ENCODE results near the gene CELSR1.

The CELSR1 gene

GRCh38 chr22:46408568-46409506 lies 128.6 kb downstream of the CELSR1 start:
- Histone ChIP-seq H3K4me1 (ENCODE audit: low read length) (no peaks in the 10 kb centered on the region), H3K27me3 (replicated peaks; ENCODE audit: insufficient read depth, low read length) (peaks cover 68% of the 10 kb centered on the region), H3K36me3 (replicated peaks; ENCODE audit: insufficient read depth, low read length) (no peaks in the 10 kb centered on the region), H3K27ac (ENCODE audit: low read length) (no peak overlapping the region), H3K79me2 (ENCODE audit: low read length) (no peaks in the 10 kb centered on the region), H3F3A (ENCODE audit: insufficient read depth, low read length) (no peaks in the 10 kb centered on the region), H3K4me3 (ENCODE audit: low read length) (no peak overlapping the region), H3K9me2 (replicated peaks; ENCODE audit: insufficient read depth, low read length) (no peaks in the 10 kb centered on the region), H4K20me1 (ENCODE audit: insufficient read depth, low read length) (no peaks in the 10 kb centered on the region), H3K9me3 (replicated peaks; ENCODE audit: insufficient read depth, low read length) (no peaks in the 10 kb centered on the region), H3K9ac (ENCODE audit: low read length) (no peak overlapping the region), H2AFZ (ENCODE audit: low read length) (no peak overlapping the region), H3K4me2 (ENCODE audit: low read depth, low read length) (no peak overlapping the region)
- TF ChIP-seq EZH2 (optimal IDR thresholded peaks at IDR 0.05; ENCODE audit: low read depth, low read length) (no peak), CTCF (IDR thresholded peaks at IDR 0.05; ENCODE audit: low read length) (no peak), EZH2phosphoT487 (IDR thresholded peaks at IDR 0.05; ENCODE audit: low read length) (no peak)
- DNase-seq = no peak

- no peaks in the 10 kb centered on the region for H3F3A ChIP-seq (ENCODE audit: insufficient read depth, low read length)
Observed at GRCh38 chr22:46407748-46408147, 129.7 kb downstream of the CELSR1 start.

GRCh38 chr22:46406791-46407190 lies 130.6 kb downstream of the CELSR1 start:
- Histone ChIP-seq H3F3A (ENCODE audit: insufficient read depth, low read length) (no peaks in the 10 kb centered on the region), H3K36me3 (replicated peaks; ENCODE audit: insufficient read depth, low read length) (no peaks in the 10 kb centered on the region), H3K9me2 (replicated peaks; ENCODE audit: insufficient read depth, low read length) (no peaks in the 10 kb centered on the region), H3K4me2 (ENCODE audit: low read depth, low read length) (no peak overlapping the region), H3K27ac (ENCODE audit: low read length) (no peak overlapping the region), H3K4me1 (ENCODE audit: low read length) (0 out of 2 replicates have a peak, but pooled peaks cover 3% of the 10 kb centered on the region), H3K4me3 (ENCODE audit: low read length) (no peak overlapping the region), H4K20me1 (ENCODE audit: insufficient read depth, low read length) (no peaks in the 10 kb centered on the region), H3K79me2 (ENCODE audit: low read length) (no peaks in the 10 kb centered on the region), H3K27me3 (replicated peaks; ENCODE audit: insufficient read depth, low read length) (peaks cover 48% of the 10 kb centered on the region), H2AFZ (ENCODE audit: low read length) (no peak overlapping the region), H3K9me3 (replicated peaks; ENCODE audit: insufficient read depth, low read length) (no peaks in the 10 kb centered on the region), H3K9ac (ENCODE audit: low read length) (no peak overlapping the region)
- no peak for DNase-seq
- no peak for TF ChIP-seq EZH2 (optimal IDR thresholded peaks at IDR 0.05; ENCODE audit: low read depth, low read length)
- TF ChIP-seq CTCF (IDR thresholded peaks at IDR 0.05; ENCODE audit: low read length) = no peak
- TF ChIP-seq EZH2phosphoT487 (IDR thresholded peaks at IDR 0.05; ENCODE audit: low read length) = no peak

More at GRCh38 chr22:46407748-46408147, 129.7 kb downstream of the CELSR1 start:
- H3K27ac ChIP-seq (ENCODE audit: low read length) = no peak overlapping the region
- peaks cover 57% of the 10 kb centered on the region for H3K27me3 ChIP-seq (replicated peaks; ENCODE audit: insufficient read depth, low read length)
- H4K20me1 ChIP-seq (ENCODE audit: insufficient read depth, low read length) = no peaks in the 10 kb centered on the region
- H3K4me3 ChIP-seq (ENCODE audit: low read length) = no peak overlapping the region
- DNase-seq = no peak
- no peak overlapping the region for H3K4me2 ChIP-seq (ENCODE audit: low read depth, low read length)
- TF ChIP-seq EZH2phosphoT487 (IDR thresholded peaks at IDR 0.05; ENCODE audit: low read length) (no peak), EZH2 (optimal IDR thresholded peaks at IDR 0.05; ENCODE audit: low read depth, low read length) (no peak), CTCF (IDR thresholded peaks at IDR 0.05; ENCODE audit: low read length) (no peak)
- no peak overlapping the region for H2AFZ ChIP-seq (ENCODE audit: low read length)
- H3K9me2 ChIP-seq (replicated peaks; ENCODE audit: insufficient read depth, low read length) = no peaks in the 10 kb centered on the region
- H3K9ac ChIP-seq (ENCODE audit: low read length) = no peak overlapping the region
- no peaks in the 10 kb centered on the region for H3K79me2 ChIP-seq (ENCODE audit: low read length)
- H3K9me3 ChIP-seq (replicated peaks; ENCODE audit: insufficient read depth, low read length) = no peaks in the 10 kb centered on the region
- H3K4me1 ChIP-seq (ENCODE audit: low read length) = no peaks in the 10 kb centered on the region
- no peaks in the 10 kb centered on the region for H3K36me3 ChIP-seq (replicated peaks; ENCODE audit: insufficient read depth, low read length)
